ENCODE measurements around the gene PKP3. TPM values are rescaled to one million over a fixed set of nuclear protein-coding genes. Genes with fewer than 3 reads are reported as not detected.
A peak's percentile ranks its signal among the peaks of the same experiment; 100 is the strongest.
"Not testable (repeated sequence)": the region's sequence is repeated elsewhere in the genome, so short reads cannot be mapped to it uniquely, and the experiment has no call there.

The PKP3 gene
- total and polyA plus RNA-seq, 5 donors from 2014 or later: 0.09 to 0.75 (median 0.28) TPM; not detected in 1

DNA sequence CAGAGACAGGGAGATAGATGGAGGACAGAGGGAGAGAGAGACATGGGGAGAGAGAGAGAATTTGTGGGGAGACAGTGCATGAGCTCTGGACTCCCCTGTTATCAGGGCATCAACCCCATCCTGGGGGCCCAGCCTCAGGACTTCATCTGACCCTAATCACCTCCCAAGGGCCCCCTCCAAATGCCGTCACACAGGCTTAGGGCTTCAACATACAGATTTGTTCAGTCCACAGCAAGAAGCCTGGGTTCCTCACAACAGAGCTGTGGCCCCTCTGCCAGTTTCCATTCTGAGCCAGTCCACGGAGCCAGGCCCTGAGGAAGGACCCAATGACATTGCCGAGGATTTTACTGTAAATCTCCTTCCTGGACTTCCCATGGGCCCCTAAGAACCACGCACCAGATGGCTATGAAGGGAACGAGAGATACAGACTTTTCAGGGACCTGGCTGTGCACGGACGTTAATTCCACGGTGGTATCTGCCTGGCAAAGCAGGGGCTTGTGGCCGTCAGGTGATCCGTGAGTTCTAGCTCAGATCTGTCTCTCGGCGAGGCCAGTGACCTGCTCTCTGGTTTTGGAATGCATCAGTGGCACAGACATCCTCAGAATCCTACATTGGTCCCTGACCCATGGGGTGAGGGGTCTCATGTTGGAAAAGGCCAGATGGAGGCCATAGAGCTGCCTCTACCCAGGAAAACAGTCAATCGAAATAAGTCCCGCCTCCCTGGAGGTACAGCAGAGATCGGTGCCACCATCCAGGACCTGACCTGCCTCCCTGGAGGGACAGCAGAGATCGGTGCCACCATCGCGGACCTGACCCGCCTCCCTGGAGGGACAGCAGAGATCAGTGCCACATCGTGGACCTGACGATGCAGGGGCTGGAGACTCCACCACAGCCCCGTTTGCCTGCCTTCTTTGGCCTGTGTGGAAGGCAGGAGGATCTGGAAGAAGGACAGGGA is 33.4 kb upstream of the PKP3 start:
- Mint-ChIP-seq H3K4me1 (peaks cover 0 to 6% (median 0%) of the 10 kb centered on the region in 4 donors), H3K27ac (peak overlapping the region in 1 of 3 donors; percentile 77), H3K36me3 (no peaks in the 10 kb centered on the region), H3K9me3 (no peaks in the 10 kb centered on the region), H3K4me3 (no peak overlapping the region), H3K27me3 (no peaks in the 10 kb centered on the region)
- no peak overlapping the region for H3K27ac ChIP-seq (ENCODE audit: insufficient read depth, low read length, poor library complexity, severe bottlenecking)
- no peak for ATAC-seq (ENCODE audit: low read depth in 2 of 2)
- H3K27me3 ChIP-seq (ENCODE audit: control insufficient read depth, insufficient read depth, low read length): no peaks in the 10 kb centered on the region
- H3K4me3 ChIP-seq (ENCODE audit: low read depth, low read length): no peak overlapping the region
- no peaks in the 10 kb centered on the region for H3K36me3 ChIP-seq (ENCODE audit: control insufficient read depth, insufficient read depth, low read length)
- no peaks in the 10 kb centered on the region for H3K9me3 ChIP-seq (ENCODE audit: control insufficient read depth in 2 of 2, low read length in 2 of 2)
- DNase-seq: no peak
- H3K4me1 ChIP-seq (ENCODE audit: control insufficient read depth, insufficient read depth, low read length, poor library complexity, severe bottlenecking): peaks cover 8% of the 10 kb centered on the region

GRCh38 chr11:362642-363442 is 31.2 kb upstream of the PKP3 start:
- Mint-ChIP-seq H3K4me1 (peaks cover 0 to 11% (median 0%) of the 10 kb centered on the region in 4 donors), H3K36me3 (no peaks in the 10 kb centered on the region), H3K27me3 (peaks cover 17% of the 10 kb centered on the region), H3K9me3 (peaks cover 0 to 2% (median 0%) of the 10 kb centered on the region in 7 donors), H3K27ac (no peak overlapping the region), H3K4me3 (no peak overlapping the region)
- Histone ChIP-seq H3K27me3 (ENCODE audit: control insufficient read depth, insufficient read depth, low read length) (peaks cover 6% of the 10 kb centered on the region), H3K27ac (ENCODE audit: insufficient read depth, low read length, poor library complexity, severe bottlenecking) (no peak overlapping the region), H3K9me3 (ENCODE audit: control insufficient read depth in 2 of 2, low read length in 2 of 2) (no peaks in the 10 kb centered on the region), H3K4me1 (ENCODE audit: control insufficient read depth, insufficient read depth, low read length, poor library complexity, severe bottlenecking) (peaks cover 5% of the 10 kb centered on the region), H3K4me3 (ENCODE audit: low read depth, low read length) (no peak overlapping the region), H3K36me3 (ENCODE audit: control insufficient read depth, insufficient read depth, low read length) (no peaks in the 10 kb centered on the region)
- no peak for ATAC-seq (ENCODE audit: low read depth in 2 of 2)
- no peak for DNase-seq

DNA sequence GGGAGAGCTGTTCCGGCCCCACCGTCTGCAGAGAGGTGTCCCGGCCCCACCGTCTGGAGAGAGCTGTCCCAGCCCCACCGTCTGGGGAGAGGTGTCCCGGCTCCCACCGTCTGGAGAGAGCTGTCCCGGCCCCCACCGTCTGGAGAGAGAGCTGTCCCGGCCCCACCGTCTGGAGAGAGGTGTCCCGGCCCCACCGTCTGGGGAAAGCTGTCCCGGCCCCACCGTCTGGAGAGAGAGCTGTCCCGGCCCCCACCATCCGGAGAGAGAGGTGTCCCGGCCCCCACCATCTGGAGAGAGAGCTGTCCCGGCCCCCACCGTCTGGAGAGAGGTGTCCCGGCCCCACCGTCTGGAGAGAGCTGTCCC is 30.6 kb upstream of the PKP3 start:
- H3K9me3 Mint-ChIP-seq; H3K4me3 Mint-ChIP-seq; H3K36me3 Mint-ChIP-seq; H3K27ac Mint-ChIP-seq; DNase-seq; H3K27ac ChIP-seq (ENCODE audit: insufficient read depth, low read length, poor library complexity, severe bottlenecking); ATAC-seq (ENCODE audit: low read depth in 2 of 2); H3K4me3 ChIP-seq (ENCODE audit: low read depth, low read length); H3K36me3 ChIP-seq (ENCODE audit: control insufficient read depth, insufficient read depth, low read length); H3K9me3 ChIP-seq (ENCODE audit: control insufficient read depth in 2 of 2, low read length in 2 of 2): not testable (repeated sequence)
- Mint-ChIP-seq H3K27me3 (peaks cover 23% of the 10 kb centered on the region), H3K4me1 (peaks cover 0 to 16% (median 1%) of the 10 kb centered on the region in 4 donors)
- Histone ChIP-seq H3K27me3 (ENCODE audit: control insufficient read depth, insufficient read depth, low read length) (peaks cover 11% of the 10 kb centered on the region), H3K4me1 (ENCODE audit: control insufficient read depth, insufficient read depth, low read length, poor library complexity, severe bottlenecking) (peaks cover 10% of the 10 kb centered on the region)

- H3K4me3 Mint-ChIP-seq: peak overlapping the region in 1 of 4 donors; percentile 38
- peaks cover 0 to 19% (median 2%) of the 10 kb centered on the region in 4 donors for H3K4me1 Mint-ChIP-seq
- no peak overlapping the region for H3K27ac Mint-ChIP-seq
- H3K9me3 Mint-ChIP-seq: peaks cover 0 to 2% (median 0%) of the 10 kb centered on the region in 7 donors
- DNase-seq (peak; percentile 43 to 68 (median 58)), ATAC-seq (ENCODE audit: low read depth in 2 of 2) (peak; percentile 77 to 81)
- Histone ChIP-seq H3K4me3 (ENCODE audit: low read depth, low read length) (no peak overlapping the region), H3K4me1 (ENCODE audit: control insufficient read depth, insufficient read depth, low read length, poor library complexity, severe bottlenecking) (peaks cover 14% of the 10 kb centered on the region), H3K27ac (ENCODE audit: insufficient read depth, low read length, poor library complexity, severe bottlenecking) (no peak overlapping the region), H3K36me3 (ENCODE audit: control insufficient read depth, insufficient read depth, low read length) (no peaks in the 10 kb centered on the region), H3K9me3 (ENCODE audit: control insufficient read depth in 2 of 2, low read length in 2 of 2) (no peaks in the 10 kb centered on the region), H3K27me3 (ENCODE audit: control insufficient read depth, insufficient read depth, low read length) (peaks cover 11% of the 10 kb centered on the region)
- peaks cover 24% of the 10 kb centered on the region for H3K27me3 Mint-ChIP-seq
- H3K36me3 Mint-ChIP-seq: no peaks in the 10 kb centered on the region
These were observed 29.9 kb upstream of the PKP3 start for GRCh38 chr11:363948-364761.

GRCh38 chr11:364991-365725 is 28.9 kb upstream of the PKP3 start:
- H3K27me3 Mint-ChIP-seq: peaks cover 24% of the 10 kb centered on the region
- Histone ChIP-seq H3K9me3 (ENCODE audit: control insufficient read depth in 2 of 2, low read length in 2 of 2) (no peaks in the 10 kb centered on the region), H3K4me3 (ENCODE audit: low read depth, low read length) (no peak overlapping the region), H3K4me1 (ENCODE audit: control insufficient read depth, insufficient read depth, low read length, poor library complexity, severe bottlenecking) (peaks cover 14% of the 10 kb centered on the region), H3K27me3 (ENCODE audit: control insufficient read depth, insufficient read depth, low read length) (peaks cover 11% of the 10 kb centered on the region), H3K36me3 (ENCODE audit: control insufficient read depth, insufficient read depth, low read length) (no peaks in the 10 kb centered on the region), H3K27ac (ENCODE audit: insufficient read depth, low read length, poor library complexity, severe bottlenecking) (no peak overlapping the region)
- H3K9me3 Mint-ChIP-seq: peaks cover 0 to 2% (median 0%) of the 10 kb centered on the region in 7 donors
- no peaks in the 10 kb centered on the region for H3K36me3 Mint-ChIP-seq
- no peak overlapping the region for H3K4me3 Mint-ChIP-seq
- ATAC-seq (ENCODE audit: low read depth in 2 of 2): no peak
- H3K4me1 Mint-ChIP-seq: peaks cover 0 to 16% (median 2%) of the 10 kb centered on the region in 4 donors
- no peak for DNase-seq
- H3K27ac Mint-ChIP-seq: no peak overlapping the region

- H3K4me1 Mint-ChIP-seq: peaks cover 0 to 21% (median 2%) of the 10 kb centered on the region in 4 donors
- H3K4me3 Mint-ChIP-seq: no peak overlapping the region
- peaks cover 14% of the 10 kb centered on the region for H3K4me1 ChIP-seq (ENCODE audit: control insufficient read depth, insufficient read depth, low read length, poor library complexity, severe bottlenecking)
- DNase-seq (no peak), ATAC-seq (ENCODE audit: low read depth in 2 of 2) (no peak)
- H3K27me3 ChIP-seq (ENCODE audit: control insufficient read depth, insufficient read depth, low read length): peaks cover 11% of the 10 kb centered on the region
- no peaks in the 10 kb centered on the region for H3K36me3 ChIP-seq (ENCODE audit: control insufficient read depth, insufficient read depth, low read length)
- no peaks in the 10 kb centered on the region for H3K9me3 ChIP-seq (ENCODE audit: control insufficient read depth in 2 of 2, low read length in 2 of 2)
- no peak overlapping the region for H3K27ac ChIP-seq (ENCODE audit: insufficient read depth, low read length, poor library complexity, severe bottlenecking)
- H3K27ac Mint-ChIP-seq: no peak overlapping the region
- H3K4me3 ChIP-seq (ENCODE audit: low read depth, low read length): no peak overlapping the region
- peaks cover 30% of the 10 kb centered on the region for H3K27me3 Mint-ChIP-seq
- peaks cover 0 to 2% (median 0%) of the 10 kb centered on the region in 7 donors for H3K9me3 Mint-ChIP-seq
- no peaks in the 10 kb centered on the region for H3K36me3 Mint-ChIP-seq
These were observed 28.2 kb upstream of the PKP3 start for GRCh38 chr11:365831-366230.
